Testis (tissue), 2 donors: Measurements from ENCODE around the gene NUMA1.

Experiments used
- CTCF ChIP-seq, 3 experiments: fragments of 450-650 bp in 2 of 3; fragments of 200-600 bp in 1 of 3; sonication (generic) in 1 of 3; IDR thresholded peaks; one replicate each; pipeline ENCODE4 v1.5.1; 2016 to 2019; ENCODE audit warnings: antibody characterized with exemption in 3 of 3, mild to moderate bottlenecking in 2 of 3, moderate library complexity in 1 of 3
- POLR2A ChIP-seq: fragments of 450-650 bp; IDR thresholded peaks from one replicate; pipeline ENCODE4 v1.6.1; 2017; ENCODE audit warnings: antibody characterized with exemption, mild to moderate bottlenecking, moderate library complexity

- TF ChIP-seq CTCF (IDR thresholded peaks at IDR 0.05) (no peak), POLR2A (no peak)
Observed at GRCh38 chr11:72038491-72038890, 41.9 kb downstream of the NUMA1 start.
